GM21515 (cell line): ENCODE results near the gene TFAP2E.
"Not testable (repeated sequence)": the region's sequence is repeated elsewhere in the genome, so short reads cannot be mapped to it uniquely, and the experiment has no call there.

Experiments used
- ATAC-seq: cut with Tn5 transposase; IDR thresholded peaks from one replicate; pipeline ENCODE4 v1.9.1; 2021; ENCODE audit not compliant: unreplicated experiment

Gene TFAP2E

GRCh38 chr1:35571263-35571662 lies 1.9 kb upstream of the TFAP2E start:
- ATAC-seq, result no peak

DNA sequence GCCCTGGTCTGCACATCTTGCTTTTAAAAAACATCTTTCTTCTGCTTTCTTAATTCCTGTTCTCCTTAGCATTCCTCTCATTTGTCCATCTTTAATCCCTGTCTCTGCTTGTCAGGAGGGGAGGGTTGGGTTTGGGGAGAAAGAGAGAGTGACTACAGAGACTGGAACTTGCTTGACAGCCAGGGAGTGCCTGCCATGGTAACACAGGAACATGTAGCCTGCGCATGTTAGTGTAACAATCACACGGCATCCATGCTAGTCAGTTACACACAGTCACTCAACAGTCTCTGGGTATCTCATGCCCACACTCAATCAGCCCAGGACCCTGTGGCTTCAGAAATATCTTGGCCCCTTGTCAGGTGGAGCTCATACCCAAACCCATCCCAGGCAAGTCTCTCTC lies 818 bp upstream of the TFAP2E start:
- no peak for ATAC-seq

- ATAC-seq, result no peak
Observed at GRCh38 chr1:35574125-35574654, 1.1 kb downstream of the TFAP2E start.

GRCh38 chr1:35574655-35575415 lies 1.7 kb downstream of the TFAP2E start:
- no peak for ATAC-seq

DNA sequence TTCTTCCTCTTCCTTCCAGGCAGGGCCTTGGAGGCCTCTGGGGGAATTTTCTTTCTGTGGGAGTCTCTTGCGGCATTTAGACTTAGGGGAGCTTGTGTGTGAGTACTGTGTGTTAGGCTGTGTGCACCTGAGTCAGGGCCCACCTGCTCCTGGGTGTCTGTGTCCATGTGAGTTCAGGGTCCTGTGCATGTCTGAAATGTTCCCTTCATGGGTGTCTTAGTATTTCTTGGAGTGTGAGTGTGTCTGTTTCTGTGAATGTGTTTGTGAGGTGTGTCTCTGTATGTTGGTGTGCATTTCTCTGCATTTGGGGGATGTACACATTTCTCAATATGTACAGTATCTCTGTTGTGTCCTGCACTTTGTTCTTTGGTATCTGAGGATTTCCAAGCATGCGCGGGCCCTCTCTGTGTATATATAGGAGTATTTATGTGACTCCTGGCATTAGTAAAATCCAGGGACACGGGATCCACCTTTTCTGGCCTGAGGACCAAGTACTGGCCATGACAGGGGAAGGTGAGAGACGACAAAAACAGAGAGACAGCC lies 2.4 kb downstream of the TFAP2E start:
- no peak for ATAC-seq

DNA sequence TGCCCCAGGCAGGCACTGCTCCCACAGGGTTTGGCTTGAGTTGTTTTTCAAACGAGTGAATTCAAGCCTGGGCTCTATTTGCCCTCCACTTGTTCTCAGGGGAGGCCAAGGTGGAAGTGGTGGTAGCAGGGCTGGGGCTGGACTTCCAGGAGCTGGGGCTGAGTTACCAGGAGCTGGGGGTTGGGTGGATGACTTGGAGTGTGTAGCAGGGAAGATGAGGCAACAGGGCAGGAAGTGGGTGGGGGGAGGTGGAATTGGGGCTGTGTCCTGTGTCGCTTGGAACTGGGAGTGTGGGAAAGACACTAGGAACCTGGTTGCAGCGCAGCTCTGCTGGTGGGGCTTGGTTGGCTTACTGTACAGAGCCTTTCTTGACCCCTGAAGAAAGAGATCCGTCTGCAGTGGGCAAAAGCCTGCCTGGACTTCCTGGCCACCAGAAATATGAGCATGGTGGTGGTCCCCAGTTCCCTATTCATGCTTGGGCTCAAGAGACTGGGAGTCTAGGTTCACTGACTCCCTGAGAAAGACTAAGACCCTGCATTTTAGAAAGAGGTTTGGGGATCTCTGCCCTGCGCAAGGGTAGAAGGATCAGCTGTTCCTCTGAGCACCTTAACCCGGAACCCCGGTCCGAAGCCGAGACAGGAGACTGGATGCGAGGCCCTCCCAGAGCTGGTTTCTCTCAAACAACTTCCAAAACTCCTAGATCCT lies 3.1 kb downstream of the TFAP2E start:
- no peak for ATAC-seq

DNA sequence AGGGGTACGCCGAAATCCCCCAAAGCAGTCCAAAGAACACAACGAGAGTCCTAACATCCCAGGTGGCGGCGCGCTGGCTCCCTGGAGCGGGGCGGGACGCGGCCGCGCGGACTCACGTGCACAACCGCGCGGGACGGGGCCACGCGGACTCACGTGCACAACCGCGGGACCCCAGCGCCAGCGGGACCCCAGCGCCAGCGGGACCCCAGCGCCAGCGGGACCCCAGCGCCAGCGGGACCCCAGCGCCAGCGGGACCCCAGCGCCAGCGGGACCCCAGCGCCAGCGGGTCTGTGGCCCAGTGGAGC lies 3.6 kb downstream of the TFAP2E start:
- not testable (repeated sequence) for ATAC-seq

GRCh38 chr1:35577071-35577998 lies 4.2 kb downstream of the TFAP2E start:
- ATAC-seq, result no peak

DNA sequence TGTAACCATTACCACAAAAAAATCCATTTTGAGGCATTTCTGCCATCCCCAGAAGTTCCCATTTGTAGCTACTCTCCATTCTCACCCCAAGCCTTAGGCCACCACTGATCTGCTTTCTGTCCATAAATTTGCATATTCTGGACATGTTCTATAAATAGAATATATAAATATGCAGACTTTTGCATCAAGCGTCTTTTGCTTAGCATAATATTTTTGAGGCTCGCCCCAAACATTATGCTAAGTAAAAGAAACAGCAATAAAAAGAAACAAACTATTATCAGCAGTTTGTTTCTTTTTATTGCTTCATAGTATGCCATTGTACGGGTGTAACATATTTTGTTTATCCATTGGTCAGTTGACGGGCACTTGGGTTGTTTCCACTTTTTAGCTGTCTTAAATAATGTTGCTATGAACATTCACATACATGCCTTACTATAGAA lies 7.9 kb downstream of the TFAP2E start:
- ATAC-seq, result no peak

GRCh38 chr1:35581621-35582020 lies 8.5 kb downstream of the TFAP2E start:
- ATAC-seq, result not testable (repeated sequence)

DNA sequence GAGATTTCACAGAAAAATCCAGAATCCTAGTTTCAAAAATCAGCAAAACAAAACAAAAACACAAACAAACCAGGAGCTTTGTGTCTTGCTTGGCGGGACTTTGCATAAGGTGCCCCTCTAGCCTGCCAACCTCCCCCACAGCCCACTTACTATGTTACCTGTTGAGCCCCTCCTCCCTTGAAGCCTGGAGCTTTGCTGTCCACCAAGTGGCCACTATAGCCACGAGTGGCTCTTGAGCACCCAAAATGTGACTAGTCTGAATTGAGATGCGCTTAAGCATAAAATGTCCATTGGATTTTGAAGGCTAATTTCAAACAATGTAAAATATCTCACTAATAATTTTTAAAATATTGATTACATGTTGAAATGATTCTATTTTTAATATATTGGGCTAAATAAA lies 12.2 kb downstream of the TFAP2E start:
- no peak for ATAC-seq

- ATAC-seq, result not testable (repeated sequence)
Observed at GRCh38 chr1:35585805-35586204, 12.7 kb downstream of the TFAP2E start.

DNA sequence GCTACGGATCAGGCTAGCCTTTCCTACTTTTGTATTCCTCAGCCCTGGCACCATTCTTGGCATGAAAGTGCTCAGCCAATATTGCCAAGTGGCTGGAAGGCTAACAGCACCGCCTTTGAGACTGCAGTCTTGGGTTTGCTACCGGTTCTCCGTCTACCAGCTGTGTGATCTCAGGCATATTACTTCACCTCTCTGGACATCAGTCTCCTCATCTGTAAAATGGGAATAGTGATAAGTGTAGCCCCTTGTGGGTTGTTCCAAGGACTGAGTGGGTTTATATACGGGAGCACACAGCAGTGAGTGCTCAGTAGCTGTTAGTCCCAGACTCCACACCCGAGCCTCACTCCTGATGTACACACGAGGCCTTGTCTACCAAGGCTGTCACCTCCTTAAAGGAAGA lies 13.7 kb downstream of the TFAP2E start:
- no peak for ATAC-seq

DNA sequence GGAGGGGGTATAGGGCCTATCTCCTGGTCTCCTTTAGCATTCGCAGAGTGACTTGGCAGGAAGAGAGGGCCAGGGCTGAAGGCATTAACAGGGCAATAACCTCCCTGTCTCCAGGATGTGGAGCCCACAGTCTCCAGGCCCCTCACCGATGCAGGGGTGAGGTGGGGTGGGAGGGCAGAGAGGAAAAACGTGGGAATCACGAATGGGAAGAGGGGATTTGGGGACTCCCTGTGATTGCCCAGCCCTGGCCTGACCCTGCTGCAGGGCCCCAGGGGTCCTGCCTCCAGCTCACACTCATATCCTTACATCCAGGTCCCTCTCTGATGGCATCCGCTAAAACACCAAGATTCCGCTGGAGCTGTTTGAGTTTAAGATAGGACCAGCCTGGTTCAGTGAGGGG lies 14.6 kb downstream of the TFAP2E start:
- ATAC-seq, result no peak

DNA sequence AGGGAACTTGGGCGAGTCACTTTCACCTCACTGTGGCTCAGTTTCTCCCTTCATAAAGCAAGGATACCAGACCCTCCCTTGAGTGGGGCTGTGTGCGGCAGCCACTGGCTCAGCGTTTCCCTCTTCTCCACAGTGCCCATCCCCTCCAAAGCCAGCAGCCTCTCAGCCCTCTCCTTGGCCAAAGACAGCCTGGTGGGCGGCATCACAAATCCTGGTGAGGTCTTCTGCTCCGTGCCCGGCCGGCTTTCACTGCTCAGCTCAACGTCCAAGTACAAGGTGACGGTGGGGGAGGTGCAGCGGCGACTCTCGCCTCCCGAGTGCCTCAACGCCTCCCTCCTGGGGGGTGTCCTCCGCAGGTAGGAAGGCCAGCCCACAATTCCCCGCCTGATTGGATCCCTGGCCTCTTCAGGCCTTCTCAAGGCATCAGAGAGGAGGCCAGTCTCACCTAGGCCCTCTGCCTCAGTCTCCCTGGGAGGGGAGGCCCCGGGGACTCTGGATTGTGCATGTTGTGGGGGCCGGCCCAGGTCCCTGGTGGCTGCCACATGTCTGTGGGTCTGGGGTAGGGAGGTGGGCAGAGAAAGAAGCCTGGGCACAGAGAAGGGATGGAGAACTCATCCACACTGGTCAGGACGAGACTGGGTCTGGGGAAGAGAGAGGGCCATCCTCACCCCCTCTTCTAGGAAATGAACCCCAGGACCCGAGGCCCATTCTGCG lies 15.2 kb downstream of the TFAP2E start:
- ATAC-seq, result no peak

GRCh38 chr1:35589516-35590427 lies 16.7 kb downstream of the TFAP2E start:
- ATAC-seq, result no peak

GRCh38 chr1:35590476-35591040 lies 17.4 kb downstream of the TFAP2E start:
- ATAC-seq, result no peak

GRCh38 chr1:35591211-35591610 lies 18.1 kb downstream of the TFAP2E start:
- no peak for ATAC-seq
